GM19328 (cell line): ENCODE measurements around the gene MUSTN1.

Source experiments
- ATAC-seq: cut with Tn5 transposase; IDR thresholded peaks from one replicate; pipeline ENCODE4 v1.9.1; 2021; ENCODE audit warnings: mild to moderate bottlenecking, moderate library complexity; ENCODE audit not compliant: unreplicated experiment

The MUSTN1 gene

GRCh38 chr3:52787672-52788625 lies 46.9 kb downstream of the MUSTN1 start:
- no peak for ATAC-seq

GRCh38 chr3:52787246-52787645 lies 47.6 kb downstream of the MUSTN1 start:
- ATAC-seq: no peak

- ATAC-seq: no peak
These were observed 48.2 kb downstream of the MUSTN1 start for GRCh38 chr3:52786330-52787215.

- ATAC-seq: no peak
These were observed 49.8 kb downstream of the MUSTN1 start for GRCh38 chr3:52784931-52785590.

DNA sequence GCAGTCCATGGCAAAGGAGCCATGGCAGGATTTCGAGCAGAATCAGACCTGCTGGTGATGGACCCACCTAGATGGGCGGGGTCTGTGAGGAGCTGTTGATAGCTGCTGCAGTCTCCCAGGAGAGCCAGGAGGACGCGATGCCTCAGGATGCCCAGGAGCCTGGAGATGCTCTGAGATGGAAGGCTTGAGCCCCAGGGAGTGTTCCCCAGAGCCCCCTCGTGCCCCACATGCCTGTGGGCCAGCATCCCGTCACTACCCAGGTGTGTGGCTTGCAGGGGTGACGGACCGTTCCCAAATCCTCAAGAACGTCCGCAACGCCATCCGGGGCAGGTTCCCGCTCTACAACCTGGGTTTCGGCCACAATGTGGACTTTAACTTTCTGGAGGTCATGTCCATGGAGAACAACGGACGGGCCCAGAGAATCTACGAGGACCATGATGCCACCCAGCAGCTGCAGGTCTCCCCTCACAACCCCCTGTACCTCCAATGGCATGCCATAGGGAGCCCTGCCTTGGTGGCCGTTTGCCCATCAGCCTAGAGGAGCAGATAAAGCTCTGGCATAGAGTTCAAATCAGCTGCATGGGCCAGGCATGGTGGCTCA lies 50.7 kb downstream of the MUSTN1 start:
- no peak for ATAC-seq

DNA sequence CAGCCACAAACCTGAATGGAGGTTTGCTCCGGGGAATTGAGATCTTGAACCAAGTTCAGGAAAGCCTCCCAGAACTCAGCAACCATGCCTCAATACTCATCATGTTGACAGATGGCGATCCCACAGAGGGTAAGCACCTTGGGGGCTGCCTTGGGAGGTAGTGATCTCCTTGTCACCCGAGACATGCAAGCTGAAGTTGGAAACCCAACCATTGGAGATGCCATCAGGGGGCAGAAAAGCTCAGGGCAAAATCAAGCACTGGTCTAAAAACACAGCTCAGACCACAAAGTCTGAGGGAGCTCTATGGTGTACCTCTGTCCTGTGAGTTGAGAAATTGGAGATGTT lies 51.6 kb downstream of the MUSTN1 start:
- no peak for ATAC-seq
